HG03108 (cell line): ENCODE results near the gene OR6B1.
"Not testable (repeated sequence)": the region's sequence is repeated elsewhere in the genome, so short reads cannot be mapped to it uniquely, and the experiment has no call there.

ENCODE experiments used
- ATAC-seq: cut with Tn5 transposase; IDR thresholded peaks from one replicate; pipeline ENCODE4 v1.9.1; 2021; ENCODE audit warnings: moderate library complexity; ENCODE audit not compliant: unreplicated experiment

The OR6B1 gene

GRCh38 chr7:144037414-144038035, 37.4 kb downstream of the OR6B1 start:
- no peak for ATAC-seq

GRCh38 chr7:144038887-144039286, 38.8 kb downstream of the OR6B1 start:
- ATAC-seq, result no peak

GRCh38 chr7:144048648-144049047, 48.5 kb downstream of the OR6B1 start, which contains the start of gene OR2A5:
OR2A5 (plus strand) TSS chr7:144048948; CDS start chr7:144050402, 1,454 bp downstream.
- ATAC-seq, result no peak

- no peak for ATAC-seq
Observed at GRCh38 chr7:144049491-144049890, 49.4 kb downstream of the OR6B1 start.

- no peak for ATAC-seq
Observed at GRCh38 chr7:144050093-144050492, 50.0 kb downstream of the OR6B1 start.

- ATAC-seq, result not testable (repeated sequence)
Observed at GRCh38 chr7:144050884-144051283, 50.8 kb downstream of the OR6B1 start.

GRCh38 chr7:144057954-144058353, 57.8 kb downstream of the OR6B1 start:
- no peak for ATAC-seq
